Neuronal stem cell (in vitro differentiated cells): ENCODE data around the gene RMI2.

Source experiments
- DNase-seq: peaks from one replicate; pipeline ENCODE4 v3.0.0-alpha.2; 2013; ENCODE audit warnings: low spot score
- H2AFZ ChIP-seq: one replicate; pipeline ENCODE4 v1.6.1; 2013; ENCODE audit warnings: mild to moderate bottlenecking, low read length, inconsistent platforms
- H2AK5ac ChIP-seq: 2 replicates; pipeline ENCODE4 v1.6.1; 2013; ENCODE audit warnings: low read depth, mild to moderate bottlenecking, inconsistent platforms, low read length, moderate library complexity, mixed read lengths
- H2BK120ac ChIP-seq: 2 replicates; pipeline ENCODE4 v1.6.1; 2013; ENCODE audit warnings: low read depth, mild to moderate bottlenecking, inconsistent platforms, low read length, moderate library complexity, mixed read lengths
- H2BK12ac ChIP-seq: one replicate; pipeline ENCODE4 v1.6.1; 2013; ENCODE audit warnings: low read length, inconsistent platforms
- H2BK15ac ChIP-seq: 2 replicates; pipeline ENCODE4 v1.6.1; 2013; ENCODE audit warnings: mild to moderate bottlenecking, low read length, inconsistent platforms, mixed read lengths
- H2BK5ac ChIP-seq: one replicate; pipeline ENCODE4 v1.6.1; 2013; ENCODE audit warnings: inconsistent platforms, mild to moderate bottlenecking, low read length, moderate library complexity
- H3K14ac ChIP-seq: one replicate; pipeline ENCODE4 v1.6.1; 2013; ENCODE audit warnings: low read length, inconsistent platforms
- H3K18ac ChIP-seq: 2 replicates; pipeline ENCODE4 v1.6.1; 2013; ENCODE audit warnings: low read length, inconsistent platforms
- H3K23ac ChIP-seq: 2 replicates; pipeline ENCODE4 v1.6.1; 2013; ENCODE audit warnings: low read depth, mild to moderate bottlenecking, mixed read lengths, low read length, inconsistent platforms; ENCODE audit not compliant: poor library complexity
- H3K27ac ChIP-seq: replicated peaks from 3 replicates; pipeline ENCODE4 v1.5.1; 2013; ENCODE audit warnings: low read length, inconsistent platforms
- H3K27me3 ChIP-seq, 3 experiments: 2 replicates each; pipeline ENCODE4 v1.6.1; 2013; ENCODE audit warnings: low read length in 3 of 3, mild to moderate bottlenecking in 2 of 3, inconsistent platforms in 1 of 3, low read depth in 1 of 3, mixed read lengths in 1 of 3, moderate library complexity in 1 of 3; ENCODE audit not compliant: control insufficient read depth in 3 of 3, insufficient read depth in 3 of 3
- H3K36me3 ChIP-seq, 2 donors: replicated peaks in 1 of 2; 2 replicates each; pipeline ENCODE4 v1.6.1; 2013; ENCODE audit warnings: low read length in 2 of 2; ENCODE audit not compliant: control insufficient read depth in 2 of 2, insufficient read depth in 2 of 2
- H3K4ac ChIP-seq: 2 replicates; pipeline ENCODE4 v1.6.1; 2013; ENCODE audit warnings: inconsistent platforms, mild to moderate bottlenecking, low read length, moderate library complexity
- H3K4me1 ChIP-seq, 2 donors: 1 replicate in 1 of 2; 2 replicates in 1 of 2; pipeline ENCODE4 v1.6.1; 2013; ENCODE audit warnings: low read length in 2 of 2, low read depth in 1 of 2; ENCODE audit not compliant: control insufficient read depth in 2 of 2, insufficient read depth in 1 of 2
- H3K4me2 ChIP-seq: one replicate; pipeline ENCODE4 v1.6.1; 2013; ENCODE audit warnings: mild to moderate bottlenecking, low read length, inconsistent platforms; ENCODE audit not compliant: insufficient read depth, poor library complexity, severe bottlenecking
- H3K4me3 ChIP-seq, 2 donors: 2 replicates each; pipeline ENCODE4 v1.5.1; 2013; ENCODE audit warnings: low read length in 2 of 2, mild to moderate bottlenecking in 2 of 2, inconsistent platforms in 1 of 2, moderate library complexity in 1 of 2
- H3K79me1 ChIP-seq: one replicate; pipeline ENCODE4 v1.6.1; 2013; ENCODE audit warnings: low read depth, mild to moderate bottlenecking, inconsistent platforms, low read length, moderate library complexity
- H3K9ac ChIP-seq: one replicate; pipeline ENCODE4 v1.6.1; 2013; ENCODE audit warnings: mild to moderate bottlenecking, low read depth, low read length, inconsistent platforms; ENCODE audit not compliant: poor library complexity
- H3K9me3 ChIP-seq, 2 donors: replicated peaks in 1 of 2; 2 replicates each; pipeline versions ENCODE3 to v1.6.1; 2013; ENCODE audit warnings: low read length in 2 of 2, mild to moderate bottlenecking in 2 of 2, inconsistent platforms in 1 of 2, low read depth in 1 of 2, mixed read lengths in 1 of 2, moderate library complexity in 1 of 2; ENCODE audit not compliant: control insufficient read depth in 2 of 2, insufficient read depth in 1 of 2
- H4K8ac ChIP-seq: one replicate; pipeline ENCODE4 v1.6.1; 2013; ENCODE audit warnings: low read depth, mild to moderate bottlenecking, inconsistent platforms, low read length, moderate library complexity
- H4K91ac ChIP-seq: one replicate; pipeline ENCODE4 v1.6.1; 2013; ENCODE audit warnings: low read length, low read depth, mild to moderate bottlenecking, inconsistent platforms; ENCODE audit not compliant: poor library complexity
- WGBS, 2 donors: extraction: QIAGEN DNeasy Blood & Tissue Kit; methylation state at CpG; one replicate each; pipeline ENCODE4 v1.1.7; 2013; ENCODE audit warnings: missing lambda C conversion rate in 2 of 2, mixed read lengths in 1 of 2; ENCODE audit not compliant: insufficient read length in 2 of 2, insufficient replicate concordance in 1 of 2; ENCODE audit errors: extremely low coverage in 2 of 2; 5-methylcytosine and 5-hydroxymethylcytosine counted together

RMI2 gene

GRCh38 chr16:11300560-11300892, 44.7 kb upstream of the RMI2 start:
- H3K4me1 ChIP-seq, result peaks cover 2 to 16% of the 10 kb centered on the region in 2 donors
- H4K91ac ChIP-seq, result no peak overlapping the region
- H2BK120ac ChIP-seq, result no peak overlapping the region
- no peak overlapping the region for H3K23ac ChIP-seq
- H3K27me3 ChIP-seq, result no peaks in the 10 kb centered on the region
- H3K79me1 ChIP-seq, result no peaks in the 10 kb centered on the region
- H2BK12ac ChIP-seq, result no peak overlapping the region
- H3K4me2 ChIP-seq, result no peak overlapping the region
- no peak overlapping the region for H4K8ac ChIP-seq
- no peak for DNase-seq
- no peaks in the 10 kb centered on the region for H3K9me3 ChIP-seq
- WGBS, 2 donors, result no CpG with 5 or more reads among the region's 7 CpGs
- H3K9ac ChIP-seq, result no peak overlapping the region
- H3K14ac ChIP-seq, result no peak overlapping the region
- no peak overlapping the region for H3K27ac ChIP-seq
- H3K4ac ChIP-seq, result no peak overlapping the region
- H3K4me3 ChIP-seq, result no peak overlapping the region
- H2AFZ ChIP-seq, result no peak overlapping the region
- H3K18ac ChIP-seq, result no peak overlapping the region
- H2BK5ac ChIP-seq, result no peak overlapping the region
- no peak overlapping the region for H2AK5ac ChIP-seq
- no peaks in the 10 kb centered on the region for H3K36me3 ChIP-seq
- H2BK15ac ChIP-seq, result no peak overlapping the region

GRCh38 chr16:11301645-11302501, 43.4 kb upstream of the RMI2 start:
- Histone ChIP-seq H4K91ac (no peak overlapping the region), H2BK15ac (no peak overlapping the region), H3K4ac (no peak overlapping the region), H3K27me3 (no peaks in the 10 kb centered on the region), H3K4me1 (peaks cover 2 to 11% of the 10 kb centered on the region in 2 donors), H2BK5ac (no peak overlapping the region), H2BK12ac (no peak overlapping the region), H3K9me3 (no peaks in the 10 kb centered on the region), H3K4me2 (no peak overlapping the region), H3K14ac (no peak overlapping the region), H3K79me1 (no peaks in the 10 kb centered on the region), H3K9ac (no peak overlapping the region), H2BK120ac (no peak overlapping the region), H3K4me3 (no peak overlapping the region), H3K23ac (no peak overlapping the region), H3K36me3 (no peaks in the 10 kb centered on the region), H3K27ac (no peak overlapping the region), H2AK5ac (no peak overlapping the region), H4K8ac (no peak overlapping the region), H2AFZ (no peak overlapping the region), H3K18ac (no peak overlapping the region)
- no peak for DNase-seq
- WGBS, 2 donors, result no CpG with 5 or more reads among the region's 4 CpGs

GRCh38 chr16:11302977-11303376, 42.3 kb upstream of the RMI2 start:
- Histone ChIP-seq H3K9me3 (no peaks in the 10 kb centered on the region), H3K4ac (no peak overlapping the region), H3K27me3 (no peaks in the 10 kb centered on the region), H3K4me1 (peaks cover 0 to under 1% of the 10 kb centered on the region in 2 donors), H3K27ac (no peak overlapping the region), H2BK15ac (no peak overlapping the region), H4K91ac (no peak overlapping the region), H3K18ac (no peak overlapping the region), H2BK12ac (no peak overlapping the region), H3K14ac (no peak overlapping the region), H3K4me3 (no peak overlapping the region), H3K23ac (no peak overlapping the region), H2BK120ac (no peak overlapping the region), H2AK5ac (no peak overlapping the region), H2BK5ac (no peak overlapping the region), H3K36me3 (no peaks in the 10 kb centered on the region), H3K9ac (no peak overlapping the region), H3K79me1 (no peaks in the 10 kb centered on the region), H3K4me2 (no peak overlapping the region), H2AFZ (no peak overlapping the region), H4K8ac (no peak overlapping the region)
- no peak for DNase-seq
- WGBS, 2 donors, result no CpG with 5 or more reads among the region's 4 CpGs

GRCh38 chr16:11303405-11304138, 41.7 kb upstream of the RMI2 start:
- no peaks in the 10 kb centered on the region for H3K9me3 ChIP-seq
- no peak overlapping the region for H4K91ac ChIP-seq
- no peak overlapping the region for H2AK5ac ChIP-seq
- H3K18ac ChIP-seq, result no peak overlapping the region
- H2AFZ ChIP-seq, result no peak overlapping the region
- no peak overlapping the region for H2BK15ac ChIP-seq
- H3K9ac ChIP-seq, result no peak overlapping the region
- no peak overlapping the region for H4K8ac ChIP-seq
- no CpG with 5 or more reads among the region's 18 CpGs for WGBS, 2 donors
- no peak for DNase-seq
- H3K36me3 ChIP-seq, result no peaks in the 10 kb centered on the region
- H3K27me3 ChIP-seq, result no peaks in the 10 kb centered on the region
- no peaks in the 10 kb centered on the region for H3K79me1 ChIP-seq
- H3K27ac ChIP-seq, result no peak overlapping the region
- peaks cover 0 to 2% of the 10 kb centered on the region in 2 donors for H3K4me1 ChIP-seq
- no peak overlapping the region for H2BK12ac ChIP-seq
- no peak overlapping the region for H3K4me3 ChIP-seq
- H2BK5ac ChIP-seq, result no peak overlapping the region
- no peak overlapping the region for H2BK120ac ChIP-seq
- no peak overlapping the region for H3K4ac ChIP-seq
- H3K14ac ChIP-seq, result no peak overlapping the region
- no peak overlapping the region for H3K23ac ChIP-seq
- H3K4me2 ChIP-seq, result no peak overlapping the region
